Sigmoid colon (tissue), 7 donors: Measurements from ENCODE around the gene EHMT1. TPM values are rescaled to one million over a fixed set of nuclear protein-coding genes. Genes with fewer than 3 reads are reported as not detected.

Source experiments
- DNase-seq: peaks from one replicate; pipeline ENCODE4 v3.0.0-alpha.2; 2019
- H3K27ac ChIP-seq, 4 donors: fragments of 200-600 bp; sonication (generic); one replicate each; pipeline ENCODE4 v1.5.1; 2016 to 2019; ENCODE audit warnings: mild to moderate bottlenecking in 1 of 4
- H3K27me3 ChIP-seq, 3 donors: fragments of 200-600 bp; sonication (generic); one replicate each; pipeline ENCODE4 v1.5.1; 2019; ENCODE audit warnings: mild to moderate bottlenecking in 1 of 3
- H3K36me3 ChIP-seq, 4 donors: fragments of 200-600 bp; sonication (generic); one replicate each; pipeline ENCODE4 v1.5.1; 2016 to 2019
- H3K4me1 ChIP-seq, 4 donors: fragments of 200-600 bp; sonication (generic); one replicate each; pipeline ENCODE4 v1.5.1; 2017 to 2019
- H3K4me3 ChIP-seq, 4 donors: fragments of 200-600 bp; sonication (generic); one replicate each; pipeline ENCODE4 v1.5.1; 2017 to 2019; ENCODE audit warnings: mild to moderate bottlenecking in 2 of 4, moderate library complexity in 1 of 4
- H3K9me3 ChIP-seq, 4 donors: fragments of 200-600 bp in 3 of 4; sonication (generic) in 3 of 4; one replicate each; pipeline versions ENCODE4 v1.5.1 to v1.6.1; 2013 to 2019
- CTCF ChIP-seq, 4 experiments: fragments of 450-650 bp in 3 of 4; fragments of 200-600 bp in 1 of 4; IDR thresholded peaks; one replicate each; pipeline ENCODE4 v1.5.1; 2016 to 2019; ENCODE audit warnings: antibody characterized with exemption in 4 of 4, mild to moderate bottlenecking in 3 of 4, moderate library complexity in 2 of 4
- EP300 ChIP-seq, 4 donors: sonication (generic); formaldehyde crosslinking; IDR thresholded peaks; one replicate each; pipeline ENCODE4 v1.6.1; 2017; ENCODE audit warnings: antibody characterized with exemption in 4 of 4
- POLR2A ChIP-seq, 2 donors: fragments of 450-650 bp; IDR thresholded peaks; one replicate each; pipeline ENCODE4 v1.6.1; 2016; ENCODE audit warnings: antibody characterized with exemption in 2 of 2, mild to moderate bottlenecking in 2 of 2, moderate library complexity in 2 of 2
- POLR2AphosphoS5 ChIP-seq, 4 donors: sonication (generic); formaldehyde crosslinking; IDR thresholded peaks; one replicate each; pipeline ENCODE4 v1.6.1; 2017; ENCODE audit warnings: antibody characterized with exemption in 4 of 4
- WGBS, 2 donors: extraction: QIAGEN DNeasy Blood & Tissue Kit; methylation state at CpG; one replicate each; pipeline ENCODE4 v1.1.7; 2013; 5-methylcytosine and 5-hydroxymethylcytosine counted together
- intact Hi-C: fragments of 100-400 bp; cut with DNase I; formaldehyde crosslinking; loops from one replicate; pipeline ENCODE4 v1.15.1; 2023
- polyA plus RNA-seq, 3 donors: library from polyadenylated mRNA; stranded (reverse); fragments of 200-250 nt; gene quantifications; one replicate each; pipeline ENCODE4 v1.2.3, GENCODE V29; 2013
- total RNA-seq, 4 donors: library from RNA; depleted of rRNA; stranded (reverse); fragments of >200 nt; gene quantifications; one replicate each; pipeline ENCODE4 v1.1.0, GENCODE V29; 2016
- donor health status: healthy with polysubstance abuse.
- donor health status: Bipolar disorder and iron deficiency.
- donor health status: healthy.

Gene EHMT1
- total and polyA plus RNA-seq, 7 donors = 19.2 to 91.4 (median 60.4) TPM

- H3K36me3 ChIP-seq = no peaks in the 10 kb centered on the region
- H3K27me3 ChIP-seq = no peaks in the 10 kb centered on the region
- TF ChIP-seq POLR2AphosphoS5 (IDR thresholded peaks at IDR 0.05) (no peak), CTCF (IDR thresholded peaks at IDR 0.05) (no peak), POLR2A (IDR thresholded peaks at IDR 0.05) (no peak), EP300 (IDR thresholded peaks at IDR 0.05) (no peak)
- WGBS, 2 donors = 94 to 95% methylated on average over 19 of the region's 19 CpGs
- H3K4me1 ChIP-seq = peaks cover 0 to 31% (median 18%) of the 10 kb centered on the region in 4 donors
- intact Hi-C loops = no loop called here
- H3K27ac ChIP-seq = no peak overlapping the region
- H3K4me3 ChIP-seq = no peak overlapping the region
- no peak for DNase-seq
- peaks cover 0 to 2% (median under 1%) of the 10 kb centered on the region in 4 donors for H3K9me3 ChIP-seq
Measured at GRCh38 chr9:137697832-137698231, 79.0 kb downstream of the EHMT1 start.

GRCh38 chr9:137700911-137701310 is 82.1 kb downstream of the EHMT1 start:
- peaks cover 0 to 23% (median 5%) of the 10 kb centered on the region in 4 donors for H3K4me1 ChIP-seq
- TF ChIP-seq CTCF (IDR thresholded peaks at IDR 0.05) (no peak), EP300 (IDR thresholded peaks at IDR 0.05) (no peak), POLR2A (IDR thresholded peaks at IDR 0.05) (no peak), POLR2AphosphoS5 (IDR thresholded peaks at IDR 0.05) (no peak)
- peaks cover 0 to 5% (median 2%) of the 10 kb centered on the region in 4 donors for H3K9me3 ChIP-seq
- no peak for DNase-seq
- H3K27me3 ChIP-seq = no peaks in the 10 kb centered on the region
- H3K27ac ChIP-seq = no peak overlapping the region
- no peaks in the 10 kb centered on the region for H3K36me3 ChIP-seq
- intact Hi-C loops = no loop called here
- 97% methylated on average over 4 of the region's 4 CpGs for WGBS, 2 donors
- H3K4me3 ChIP-seq = no peak overlapping the region

GRCh38 chr9:137702615-137703379 is 84.0 kb downstream of the EHMT1 start:
- Histone ChIP-seq H3K27me3 (no peaks in the 10 kb centered on the region), H3K27ac (no peak overlapping the region), H3K36me3 (no peaks in the 10 kb centered on the region), H3K4me3 (no peak overlapping the region), H3K4me1 (peaks cover 0 to 28% (median 11%) of the 10 kb centered on the region in 4 donors), H3K9me3 (peaks cover 0 to 5% (median 2%) of the 10 kb centered on the region in 4 donors)
- WGBS, 2 donors = 92 to 96% methylated on average over 7 of the region's 7 CpGs
- intact Hi-C loops = no loop called here
- DNase-seq = no peak
- no peak for TF ChIP-seq POLR2AphosphoS5 (IDR thresholded peaks at IDR 0.05)

- no peak for TF ChIP-seq POLR2A (IDR thresholded peaks at IDR 0.05)
- TF ChIP-seq POLR2AphosphoS5 (IDR thresholded peaks at IDR 0.05) = no peak
- TF ChIP-seq EP300 (IDR thresholded peaks at IDR 0.05) = no peak
- TF ChIP-seq CTCF (IDR thresholded peaks at IDR 0.05) = no peak
- Histone ChIP-seq H3K27me3 (no peaks in the 10 kb centered on the region), H3K27ac (no peak overlapping the region), H3K4me3 (no peak overlapping the region), H3K9me3 (peaks cover 0 to 5% (median 2%) of the 10 kb centered on the region in 4 donors), H3K4me1 (peaks cover 0 to 28% (median 11%) of the 10 kb centered on the region in 4 donors), H3K36me3 (no peaks in the 10 kb centered on the region)
- intact Hi-C loops = no loop called here
- no peak for DNase-seq
- 81 to 90% methylated on average over 6 of the region's 6 CpGs for WGBS, 2 donors
Measured at GRCh38 chr9:137703842-137704508, 85.2 kb downstream of the EHMT1 start.

- 52 to 88% methylated on average over 8 of the region's 8 CpGs for WGBS, 2 donors
Measured at GRCh38 chr9:137705443-137705863, 86.6 kb downstream of the EHMT1 start.

More at GRCh38 chr9:137705443-137705863, 86.6 kb downstream of the EHMT1 start:
- H3K9me3 ChIP-seq = peaks cover 0 to 5% (median 2%) of the 10 kb centered on the region in 4 donors
- no peak for DNase-seq
- intact Hi-C loops = no loop called here
- TF ChIP-seq POLR2A (IDR thresholded peaks at IDR 0.05) (no peak), EP300 (IDR thresholded peaks at IDR 0.05) (no peak), POLR2AphosphoS5 (IDR thresholded peaks at IDR 0.05) (no peak), CTCF (IDR thresholded peaks at IDR 0.05) (no peak)
- peaks cover 0 to 28% (median 11%) of the 10 kb centered on the region in 4 donors for H3K4me1 ChIP-seq
- H3K36me3 ChIP-seq = no peaks in the 10 kb centered on the region
- H3K27ac ChIP-seq = no peak overlapping the region
- H3K4me3 ChIP-seq = no peak overlapping the region
- no peaks in the 10 kb centered on the region for H3K27me3 ChIP-seq
